ENCODE data around the gene ESX1.

GRCh38 chrX:104255465-104255864 is 732 bp upstream of the ESX1 start:
- TF ChIP-seq JUN (IDR thresholded peaks at IDR 0.05) (no peak), RAD21 (conservative IDR thresholded peaks at IDR 0.05 in 1 of 2, IDR thresholded peaks at IDR 0.05 in 1 of 2) (no peak), CTCF (IDR thresholded peaks at IDR 0.05) (no peak), MAZ (IDR thresholded peaks at IDR 0.05; ENCODE audit: borderline replicate concordance, low read depth, low read length) (no peak), MAX (IDR thresholded peaks at IDR 0.05) (no peak), KDM1A (IDR thresholded peaks at IDR 0.05; ENCODE audit: low read depth) (no peak), CHD4 (IDR thresholded peaks at IDR 0.05; ENCODE audit: borderline replicate concordance) (no peak), POLR2A (IDR thresholded peaks at IDR 0.05; ENCODE audit: low read length) (no peak), RFX5 (IDR thresholded peaks at IDR 0.05) (no peak), USF2 (IDR thresholded peaks at IDR 0.05) (no peak), HDAC2 (IDR thresholded peaks at IDR 0.05) (no peak), ESRRA (IDR thresholded peaks at IDR 0.05; ENCODE audit: borderline replicate concordance, low read length) (no peak)
